ENCODE results near the gene TLCD3B.
"Not testable (repeated sequence)": the region's sequence is repeated elsewhere in the genome, so short reads cannot be mapped to it uniquely, and the experiment has no call there.

Gene TLCD3B

GRCh38 chr16:30060836-30061554, 29.9 kb upstream of the TLCD3B start:
- no peak for DNase-seq (ENCODE audit: low read depth in 3 of 3)

GRCh38 chr16:30060346-30060745, 29.3 kb upstream of the TLCD3B start:
- DNase-seq (ENCODE audit: low read depth in 3 of 3) = no peak

DNA sequence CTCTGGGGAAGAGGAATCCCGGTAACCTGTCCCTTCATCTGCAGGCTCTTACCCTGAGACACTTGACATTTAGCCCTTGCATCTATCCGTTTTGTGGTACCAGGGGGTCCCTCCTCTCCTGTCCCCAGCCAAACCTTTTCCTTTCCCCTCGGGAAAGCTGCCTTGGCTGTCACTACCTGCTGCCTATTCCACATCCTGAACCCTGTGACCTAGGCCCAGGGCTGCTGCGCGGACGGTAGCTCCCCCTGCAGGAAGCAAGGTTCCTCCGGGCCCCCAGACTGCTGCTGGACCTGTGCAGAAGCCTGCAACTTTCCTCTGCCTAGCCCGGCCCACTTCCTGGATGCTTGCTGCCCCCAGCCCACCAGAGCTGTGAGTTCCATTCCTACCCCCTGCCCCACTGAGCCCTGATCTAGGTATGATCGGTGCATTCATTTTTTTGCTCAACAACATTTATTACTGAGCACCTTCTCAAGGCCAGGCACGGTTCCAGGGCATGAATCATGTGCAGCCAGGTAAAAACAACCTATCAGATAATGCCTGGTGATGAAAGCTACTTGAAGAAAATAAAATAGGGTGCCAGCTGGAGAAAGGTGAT, 24.0 kb upstream of the TLCD3B start:
- peak in 1 of 3 experiments; percentile 56 for DNase-seq (ENCODE audit: low read depth in 3 of 3)

GRCh38 chr16:30054451-30054850, 23.4 kb upstream of the TLCD3B start:
- no peak for DNase-seq (ENCODE audit: low read depth in 3 of 3)

GRCh38 chr16:30053376-30054015, 22.4 kb upstream of the TLCD3B start:
- DNase-seq (ENCODE audit: low read depth in 3 of 3) = no peak

DNA sequence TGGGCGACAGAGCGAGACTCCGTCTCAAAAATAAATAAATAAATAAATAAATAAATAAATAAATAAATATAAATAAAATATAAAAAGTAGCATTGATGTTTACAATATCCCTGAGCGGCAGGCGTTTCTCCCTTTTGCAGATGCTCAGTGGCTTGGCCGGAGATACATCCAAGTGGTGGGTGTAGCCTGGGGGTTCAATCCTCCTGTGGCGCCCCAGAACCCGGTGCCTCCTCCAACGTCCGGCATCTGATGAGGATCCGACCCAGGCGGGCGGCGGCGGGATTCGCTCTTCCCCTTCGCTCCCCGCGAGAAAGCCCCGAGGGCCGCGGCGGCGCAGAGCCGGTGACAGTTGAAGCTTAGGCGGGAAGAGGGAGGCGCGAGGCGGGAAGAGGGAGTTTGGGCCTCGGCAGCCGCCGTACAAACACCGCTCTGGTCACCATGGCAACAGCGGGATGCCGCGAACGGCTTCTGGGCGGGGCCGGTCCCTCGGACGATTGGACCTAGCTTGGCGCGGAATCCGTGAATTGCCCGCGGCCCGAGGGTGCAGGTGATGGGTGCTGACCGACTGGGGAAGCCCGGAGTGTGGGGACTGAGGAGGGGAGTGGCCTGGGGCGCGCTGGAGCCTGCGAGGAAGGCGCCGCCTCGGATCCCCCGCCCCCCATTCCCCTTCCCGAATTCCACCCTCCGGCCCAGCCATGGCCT, 21.8 kb upstream of the TLCD3B start:
- peak; percentile 85 to 93 (median 88) for DNase-seq (ENCODE audit: low read depth in 3 of 3)

DNA sequence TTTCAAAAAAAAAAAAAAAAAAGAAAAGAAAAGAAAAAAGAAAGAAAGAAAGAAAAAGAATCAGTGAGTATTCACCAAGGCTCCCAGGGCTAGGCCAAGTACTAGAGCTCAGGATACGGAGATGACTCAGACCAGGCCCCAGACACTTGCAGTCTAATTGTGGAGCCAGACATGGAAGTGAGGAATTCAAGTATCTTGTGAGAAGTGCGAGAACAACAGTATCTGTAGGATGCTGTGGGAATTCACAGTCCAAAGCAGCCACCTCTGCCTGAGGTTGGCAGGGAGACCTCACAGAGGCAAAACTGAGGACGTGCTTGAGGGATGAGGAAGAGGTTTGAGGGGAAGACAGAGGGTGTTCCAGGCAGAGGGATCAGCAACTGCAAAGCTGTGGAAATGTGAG, 20.4 kb upstream of the TLCD3B start:
- DNase-seq (ENCODE audit: low read depth in 3 of 3) = no peak

- no peak for DNase-seq (ENCODE audit: low read depth in 3 of 3)
These were observed 18.8 kb upstream of the TLCD3B start for GRCh38 chr16:30049871-30050270.

GRCh38 chr16:30046588-30046987, 15.5 kb upstream of the TLCD3B start:
- no peak for DNase-seq (ENCODE audit: low read depth in 3 of 3)

DNA sequence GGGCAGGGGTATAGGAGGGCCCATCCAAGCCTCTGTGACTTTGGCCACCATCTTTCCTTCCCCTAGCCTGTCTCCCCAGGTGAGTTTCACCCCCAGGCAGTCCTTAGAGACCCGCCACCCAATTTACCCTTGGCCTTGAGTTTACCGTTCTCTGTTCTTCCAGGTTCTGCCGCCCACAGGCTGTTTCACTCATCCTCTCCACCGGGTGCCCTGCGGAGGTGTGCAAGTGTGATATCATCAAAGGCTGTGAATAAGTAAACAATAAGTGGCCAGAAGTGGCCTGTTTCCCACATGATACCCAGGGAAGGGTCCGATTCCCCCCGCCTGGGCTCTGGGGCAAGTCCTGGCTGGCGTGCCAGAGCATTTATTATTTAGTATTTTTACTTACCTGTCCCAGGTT, 15.1 kb upstream of the TLCD3B start:
- DNase-seq (ENCODE audit: low read depth in 3 of 3) = no peak

DNA sequence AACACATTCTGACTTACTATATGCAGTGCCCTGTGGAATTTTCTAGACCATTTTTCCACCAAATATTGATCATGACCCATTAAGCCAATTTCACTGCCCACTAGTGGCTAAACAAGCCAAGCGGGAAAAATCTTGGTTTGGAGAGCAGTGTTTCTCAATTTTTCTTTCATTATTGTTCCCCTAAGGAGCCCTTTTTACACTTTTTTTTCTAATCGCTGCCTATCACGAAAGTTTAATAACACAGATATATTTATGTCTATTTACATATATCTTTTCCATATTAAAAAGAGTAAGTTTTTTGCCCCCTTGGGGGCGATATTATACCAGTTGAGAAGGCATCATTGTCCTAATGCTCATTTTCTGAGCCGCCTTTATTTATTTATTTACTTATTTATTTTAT, 10.8 kb upstream of the TLCD3B start:
- no peak for DNase-seq (ENCODE audit: low read depth in 3 of 3)

GRCh38 chr16:30040690-30041089, 9.6 kb upstream of the TLCD3B start:
- DNase-seq (ENCODE audit: low read depth in 3 of 3) = not testable (repeated sequence)

- no peak for DNase-seq (ENCODE audit: low read depth in 3 of 3)
These were observed 9.2 kb upstream of the TLCD3B start for GRCh38 chr16:30040221-30040620.

DNA sequence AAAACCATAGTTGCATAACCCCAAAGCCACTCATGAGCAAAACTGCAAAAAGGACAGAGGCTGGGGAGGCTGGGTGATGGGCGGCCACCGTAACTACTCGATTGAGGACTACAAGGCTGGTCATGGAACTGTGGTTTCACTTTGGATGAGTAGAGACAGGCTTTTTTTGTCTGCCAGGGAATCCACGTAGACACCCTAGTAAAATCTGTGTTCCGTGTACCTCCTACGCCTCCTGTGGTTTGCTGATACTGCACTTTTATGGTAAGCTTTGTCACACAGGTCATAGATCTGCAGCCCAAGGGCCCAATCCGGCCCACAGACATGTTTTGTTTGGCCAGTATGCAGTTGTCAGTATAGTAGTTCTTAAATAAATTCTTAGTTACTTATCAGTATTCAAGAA, 2.2 kb upstream of the TLCD3B start:
- no peak for DNase-seq (ENCODE audit: low read depth in 3 of 3)

DNA sequence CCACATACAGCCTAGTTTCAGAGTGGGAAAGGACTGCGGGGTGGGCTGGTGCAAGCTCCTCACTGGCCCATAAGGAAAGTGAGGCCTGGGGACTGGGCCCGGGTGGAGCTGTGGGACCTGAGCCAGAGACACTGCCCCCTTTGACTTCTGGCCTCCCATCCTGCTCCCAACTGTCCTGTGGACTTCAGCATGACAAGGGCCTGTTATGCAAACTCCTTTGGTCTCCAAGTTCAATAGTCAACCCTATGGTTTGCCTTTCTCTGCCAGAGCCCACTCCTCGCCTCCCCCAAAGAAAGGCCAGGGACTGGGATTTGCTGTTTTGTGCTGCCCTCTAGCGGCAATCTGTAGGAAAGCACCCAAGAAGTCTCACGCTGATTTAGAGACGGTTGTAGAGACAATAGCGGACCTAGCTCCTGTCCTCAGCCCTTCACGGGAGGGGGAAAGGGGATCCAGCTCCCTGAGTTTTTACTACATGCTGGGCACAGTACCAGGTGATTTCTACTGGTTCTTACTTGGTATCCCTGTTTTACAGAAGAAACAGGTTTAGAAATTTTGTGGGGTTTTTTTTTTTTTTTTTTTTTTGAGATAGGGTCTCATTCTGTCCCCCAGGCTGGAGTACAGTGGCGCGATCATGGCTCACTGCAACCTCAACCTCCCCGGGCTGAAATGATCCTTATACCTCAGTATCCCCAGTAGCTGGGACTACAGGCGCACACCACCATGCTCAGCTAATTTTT, 1.2 kb upstream of the TLCD3B start:
- DNase-seq (ENCODE audit: low read depth in 3 of 3) = peak; percentile 46 to 61 (median 59)

GRCh38 chr16:30031477-30031918, 427 bp upstream of the TLCD3B start:
- no peak for DNase-seq (ENCODE audit: low read depth in 3 of 3)

GRCh38 chr16:30030011-30030685, 923 bp downstream of the TLCD3B start:
- no peak for DNase-seq (ENCODE audit: low read depth in 3 of 3)

GRCh38 chr16:30028438-30029076, 2.5 kb downstream of the TLCD3B start:
- no peak for DNase-seq (ENCODE audit: low read depth in 3 of 3)

DNA sequence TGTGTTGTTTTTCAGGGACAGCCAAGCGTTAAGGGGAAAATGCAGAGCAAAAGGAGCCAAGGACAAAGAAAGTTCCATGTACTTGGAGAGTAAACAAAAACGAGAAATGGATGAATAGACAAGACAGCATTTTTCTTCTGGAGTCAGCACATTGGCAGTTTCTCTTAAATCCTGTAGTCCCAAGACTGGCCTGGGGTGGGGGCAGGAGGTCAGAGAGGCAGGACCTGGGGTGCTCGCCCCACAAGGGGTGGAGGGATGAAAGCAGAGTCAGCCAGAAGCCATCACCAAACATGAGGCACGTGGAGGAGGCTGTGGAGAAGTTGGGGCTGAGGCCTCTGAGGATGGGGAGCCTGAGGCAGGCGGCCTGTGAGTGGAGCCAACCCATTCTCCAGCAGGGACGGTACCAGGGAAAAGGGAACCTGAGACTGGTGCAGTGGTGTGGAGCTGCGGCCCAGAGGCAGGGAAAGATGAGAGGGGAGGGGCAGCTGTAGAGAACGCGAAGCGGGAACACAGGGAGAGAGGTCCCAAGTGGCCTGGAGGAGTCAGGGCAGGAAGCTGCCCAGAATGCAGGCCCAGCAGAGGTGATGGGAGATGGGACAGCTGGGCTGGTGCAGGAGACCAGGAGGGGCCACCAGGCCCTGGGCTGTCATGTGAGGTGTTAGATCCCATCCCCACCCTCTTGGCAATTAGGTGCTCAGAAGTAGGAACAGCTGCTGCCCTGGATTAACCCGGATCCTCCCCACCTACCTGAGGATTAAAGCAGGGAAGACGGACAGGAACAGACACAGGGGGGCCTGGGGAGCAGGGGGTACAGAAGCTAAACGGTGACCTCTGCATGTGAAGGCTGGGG, 3.3 kb downstream of the TLCD3B start:
- no peak for DNase-seq (ENCODE audit: low read depth in 3 of 3)

DNA sequence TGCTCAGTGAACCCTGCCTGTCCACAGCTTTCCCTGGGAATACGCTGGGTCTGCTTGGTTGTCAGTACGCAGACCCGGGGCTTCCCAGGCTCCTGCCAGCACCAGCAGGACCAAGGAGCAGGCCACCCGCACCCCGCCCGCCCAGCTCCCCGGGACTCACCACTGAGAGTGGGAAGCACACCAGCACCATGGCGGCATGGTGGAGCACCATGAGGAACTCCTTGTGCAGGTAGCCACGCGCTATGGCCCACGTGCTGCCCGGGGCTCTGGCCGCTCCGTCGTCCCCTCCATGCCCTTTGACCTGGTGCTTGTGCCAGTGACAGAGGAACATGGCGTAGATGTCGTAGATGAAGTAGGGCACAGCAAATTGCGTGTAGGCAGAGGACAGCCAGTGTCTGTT, 4.6 kb downstream of the TLCD3B start:
- no peak for DNase-seq (ENCODE audit: low read depth in 3 of 3)

Measured in stimulated activated CD4-positive, alpha-beta T cell treated with anti-CD3 and anti-CD28 coated beads, TNF-alpha, amount 100 ng/mL, for 24 hours (primary cell).